ENCODE results near the gene LRCH3. TPM values are rescaled to one million over a fixed set of nuclear protein-coding genes. Genes with fewer than 3 reads are reported as not detected.

LRCH3 gene
- total RNA-seq: 100 to 1,000 TPM in 1 of 4 donors, 10 to 100 TPM in 3; 15.0 to 197 (median 23.2) TPM

DNA sequence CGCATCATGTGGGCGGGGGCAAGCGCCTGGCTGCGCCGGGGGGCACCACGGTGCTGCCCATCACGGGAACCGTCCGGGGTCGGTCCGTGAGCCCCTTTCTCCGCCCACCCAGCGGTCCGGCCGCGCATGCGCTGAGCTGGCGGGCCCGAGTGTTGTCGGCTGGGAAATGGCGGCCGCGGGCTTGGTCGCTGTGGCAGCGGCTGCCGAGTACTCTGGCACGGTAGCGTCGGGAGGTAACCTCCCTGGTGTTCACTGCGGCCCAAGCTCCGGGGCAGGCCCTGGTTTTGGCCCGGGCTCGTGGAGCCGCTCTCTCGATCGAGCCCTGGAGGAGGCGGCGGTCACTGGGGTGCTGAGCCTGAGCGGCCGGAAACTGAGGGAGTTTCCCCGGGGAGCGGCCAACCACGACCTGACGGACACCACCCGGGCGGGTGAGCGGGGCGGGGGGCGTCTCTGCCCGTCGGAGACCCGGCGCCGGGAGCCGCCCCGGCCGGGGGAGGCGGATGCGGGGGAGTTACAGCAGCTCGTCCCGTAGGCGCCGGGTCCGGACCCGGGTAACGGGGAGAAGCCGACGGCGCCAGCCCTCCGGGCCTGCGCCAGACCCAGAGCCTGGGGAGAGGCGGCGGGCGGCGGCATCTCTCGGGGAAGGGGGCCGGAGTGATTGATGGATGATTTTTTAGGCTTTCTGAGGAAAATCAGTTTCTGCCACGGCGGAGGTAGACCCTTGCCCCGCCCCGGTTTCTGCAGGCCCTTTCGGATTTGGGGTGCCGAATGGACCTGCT lies at the start of gene LRCH3:
LRCH3 (plus strand) TSS at position 142 of the 779 bp plus-strand sequence; CDS start at position 167, 25 bp downstream.
- TF ChIP-seq POLR2A (IDR thresholded peaks at IDR 0.05): peak in 3 of 4 donors; percentile 34 to 78 (median 73)
- TF ChIP-seq, protein P1, sequence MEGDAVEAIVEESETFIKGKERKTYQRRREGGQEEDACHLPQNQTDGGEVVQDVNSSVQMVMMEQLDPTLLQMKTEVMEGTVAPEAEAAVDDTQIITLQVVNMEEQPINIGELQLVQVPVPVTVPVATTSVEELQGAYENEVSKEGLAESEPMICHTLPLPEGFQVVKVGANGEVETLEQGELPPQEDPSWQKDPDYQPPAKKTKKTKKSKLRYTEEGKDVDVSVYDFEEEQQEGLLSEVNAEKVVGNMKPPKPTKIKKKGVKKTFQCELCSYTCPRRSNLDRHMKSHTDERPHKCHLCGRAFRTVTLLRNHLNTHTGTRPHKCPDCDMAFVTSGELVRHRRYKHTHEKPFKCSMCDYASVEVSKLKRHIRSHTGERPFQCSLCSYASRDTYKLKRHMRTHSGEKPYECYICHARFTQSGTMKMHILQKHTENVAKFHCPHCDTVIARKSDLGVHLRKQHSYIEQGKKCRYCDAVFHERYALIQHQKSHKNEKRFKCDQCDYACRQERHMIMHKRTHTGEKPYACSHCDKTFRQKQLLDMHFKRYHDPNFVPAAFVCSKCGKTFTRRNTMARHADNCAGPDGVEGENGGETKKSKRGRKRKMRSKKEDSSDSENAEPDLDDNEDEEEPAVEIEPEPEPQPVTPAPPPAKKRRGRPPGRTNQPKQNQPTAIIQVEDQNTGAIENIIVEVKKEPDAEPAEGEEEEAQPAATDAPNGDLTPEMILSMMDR (IDR thresholded peaks at IDR 0.05): no peak
- DNase-seq: no peak
- 0% methylated on average over 7 to 19 of the region's 83 CpGs for WGBS, 2 donors

DNA sequence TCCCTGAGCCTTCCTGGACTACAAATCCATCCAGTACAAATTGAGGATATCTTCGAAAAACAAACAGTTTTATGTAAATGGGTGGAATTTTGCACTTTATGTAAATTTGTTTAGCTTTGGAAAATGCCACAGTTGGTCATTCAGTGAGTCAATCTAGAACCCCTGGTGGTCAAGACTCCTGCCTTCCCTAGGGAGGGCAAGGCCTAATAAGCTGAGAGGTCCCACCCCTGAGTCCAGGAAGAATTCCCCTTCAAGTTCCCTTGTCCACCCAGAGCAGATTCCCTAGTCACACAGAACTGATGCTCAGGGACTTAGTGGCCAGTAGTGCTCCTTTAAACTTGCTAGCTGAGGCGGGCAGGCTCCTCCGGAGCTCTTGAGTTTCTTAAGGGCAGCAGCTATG lies 48.3 kb upstream of the LRCH3 start:
- no peak for DNase-seq
- H3K27me3 ChIP-seq: no peaks in the 10 kb centered on the region
- 60 to 84% methylated on average over 1 to 3 of the region's 3 CpGs for WGBS, 2 donors
- no peaks in the 10 kb centered on the region for H3K9me3 ChIP-seq
- H3K36me3 ChIP-seq: no peaks in the 10 kb centered on the region
- no peak overlapping the region for H3K27ac ChIP-seq
- intact Hi-C loops (cut with DNase I): no loop called here
- TF ChIP-seq, protein P1 (IDR thresholded peaks at IDR 0.05): no peak
- no peak for TF ChIP-seq POLR2A (IDR thresholded peaks at IDR 0.05)
- peaks cover 0 to 10% (median 1%) of the 10 kb centered on the region in 3 donors for H3K4me1 ChIP-seq
- no peak overlapping the region for H3K4me3 ChIP-seq

More for the DNA sequence above, at the start of gene LRCH3:
- Histone ChIP-seq H3K27me3 (no peaks in the 10 kb centered on the region), H3K4me3 (peak within 1 kb of the TSS; percentile 64 to 98 (median 92)), H3K27ac (peak within 1 kb of the TSS; percentile 96 to 99 (median 98)), H3K4me1 (peaks cover 0 to 62% (median 13%) of the 10 kb centered on the region in 3 donors), H3K36me3 (peaks cover 0 to 5% (median 0%) of the 10 kb centered on the region in 3 donors), H3K9me3 (no peaks in the 10 kb centered on the region)
- intact Hi-C loops (cut with DNase I): no loop called here

DNA sequence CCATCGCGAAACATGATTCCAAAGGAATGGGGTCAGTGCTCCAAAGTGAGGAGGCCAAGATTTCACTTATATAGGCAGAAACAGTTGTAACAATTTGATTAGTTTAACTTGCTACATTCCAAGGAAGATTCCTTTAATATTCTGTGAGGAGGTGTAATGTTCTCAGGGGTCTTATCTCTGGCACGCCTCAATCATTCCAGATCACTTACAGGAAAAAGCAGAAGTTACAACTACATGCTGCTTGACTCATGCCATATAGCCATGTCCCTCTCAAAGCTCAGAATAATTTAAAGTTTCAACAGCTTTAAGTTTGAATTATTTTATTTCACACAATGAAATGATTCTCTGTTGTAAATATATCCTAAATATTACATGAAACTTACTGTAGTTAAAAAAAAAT lies 44.8 kb upstream of the LRCH3 start:
- no peaks in the 10 kb centered on the region for H3K36me3 ChIP-seq
- no peak for DNase-seq
- no peak overlapping the region for H3K27ac ChIP-seq
- intact Hi-C loops (cut with DNase I): no loop called here
- WGBS, 2 donors: 88 to 92% methylated on average over 3 of the region's 3 CpGs
- H3K4me3 ChIP-seq: no peak overlapping the region
- H3K27me3 ChIP-seq: no peaks in the 10 kb centered on the region
- H3K9me3 ChIP-seq: no peaks in the 10 kb centered on the region
- TF ChIP-seq, protein P1 (IDR thresholded peaks at IDR 0.05): no peak
- no peak for TF ChIP-seq POLR2A (IDR thresholded peaks at IDR 0.05)
- H3K4me1 ChIP-seq: peaks cover 0 to 26% (median under 1%) of the 10 kb centered on the region in 3 donors

DNA sequence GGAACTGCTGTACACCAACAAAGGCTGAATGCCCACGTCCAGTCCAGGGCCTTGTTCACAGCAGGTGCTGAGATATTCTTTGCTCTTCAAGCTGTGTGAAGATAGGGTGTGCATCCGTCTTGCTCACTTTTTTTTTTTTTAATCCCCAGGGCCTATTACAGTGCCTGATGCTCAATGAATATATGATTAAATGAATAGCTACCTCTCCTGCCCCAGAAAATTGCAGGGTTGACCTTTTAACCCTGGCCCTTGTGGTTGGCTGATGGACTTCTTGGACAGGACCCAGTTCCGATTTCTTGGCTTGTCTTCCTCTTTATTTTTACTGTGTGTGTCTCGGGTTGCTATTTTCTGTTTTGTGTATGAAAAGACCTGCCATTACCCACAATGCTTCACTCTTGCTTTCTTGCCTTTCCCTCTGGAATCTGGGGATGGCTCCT lies 44.2 kb upstream of the LRCH3 start:
- H3K27ac ChIP-seq: no peak overlapping the region
- H3K36me3 ChIP-seq: no peaks in the 10 kb centered on the region
- 63 to 68% methylated on average over 4 of the region's 4 CpGs for WGBS, 2 donors
- H3K27me3 ChIP-seq: no peaks in the 10 kb centered on the region
- H3K4me3 ChIP-seq: no peak overlapping the region
- intact Hi-C loops (cut with DNase I): no loop called here
- peaks cover 4 to 32% (median 6%) of the 10 kb centered on the region in 3 donors for H3K4me1 ChIP-seq
- no peak for DNase-seq
- no peak for TF ChIP-seq POLR2A (IDR thresholded peaks at IDR 0.05)
- TF ChIP-seq, protein P1 (IDR thresholded peaks at IDR 0.05): no peak
- no peaks in the 10 kb centered on the region for H3K9me3 ChIP-seq

DNA sequence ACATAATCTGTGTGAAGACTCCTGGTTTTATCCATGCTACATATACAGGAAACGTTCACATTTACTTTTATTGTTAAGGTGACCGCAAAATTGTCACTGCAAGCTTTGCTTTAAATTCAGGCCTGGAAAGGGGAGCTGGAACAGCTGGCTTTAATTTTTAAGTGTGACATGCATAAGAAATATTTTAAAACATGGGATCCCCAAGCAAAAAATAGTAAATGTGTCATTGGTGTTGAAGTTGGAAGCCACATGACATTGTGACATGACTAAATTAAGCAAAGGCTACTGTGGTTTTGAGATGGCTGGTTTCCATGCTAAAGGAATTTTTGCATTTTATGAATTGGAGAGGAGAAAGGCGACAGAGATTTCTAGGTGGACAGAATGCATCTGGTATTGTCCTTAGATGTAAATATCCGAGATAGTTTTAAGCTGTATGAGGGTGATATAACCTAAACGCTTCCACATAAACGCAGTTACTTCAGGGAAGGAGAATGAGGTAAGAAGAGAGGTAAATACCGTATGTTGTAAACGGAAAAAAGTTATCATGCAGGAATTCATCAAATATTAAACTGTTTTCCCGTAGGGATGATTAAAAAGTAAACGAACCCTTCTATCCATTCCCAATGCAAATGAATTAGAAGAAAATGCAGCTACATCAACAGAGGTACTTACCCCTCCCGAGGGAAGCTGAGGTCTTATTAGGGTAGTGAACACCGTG lies 42.3 kb upstream of the LRCH3 start:
- Histone ChIP-seq H3K9me3 (no peaks in the 10 kb centered on the region), H3K27me3 (no peaks in the 10 kb centered on the region), H3K36me3 (no peaks in the 10 kb centered on the region), H3K4me1 (peaks cover 8 to 52% (median 17%) of the 10 kb centered on the region in 3 donors), H3K4me3 (peak overlapping the region; percentile 67 to 94 (median 82)), H3K27ac (peak overlapping the region; percentile 93 to 99 (median 95))
- TF ChIP-seq, protein P1 (IDR thresholded peaks at IDR 0.05): no peak
- TF ChIP-seq POLR2A (IDR thresholded peaks at IDR 0.05): no peak
- intact Hi-C loops (cut with DNase I): no loop called here
- WGBS, 2 donors: 23 to 25% methylated on average over 12 of the region's 12 CpGs
- DNase-seq: no peak
